Osteoblast (primary cell): ENCODE data around the gene CALU. TPM values are rescaled to one million over a fixed set of nuclear protein-coding genes. Genes with fewer than 3 reads are reported as not detected.

Experiments
- DNase-seq: peaks from one replicate; pipeline ENCODE4 v3.0.0; 2011; ENCODE audit warnings: low spot score, mixed read lengths; ENCODE audit not compliant: insufficient read length; ENCODE audit errors: missing footprints
- H2AFZ ChIP-seq: 2 replicates; pipeline ENCODE4 v1.6.0; 2011; ENCODE audit warnings: mild to moderate bottlenecking, low read length
- H3K27ac ChIP-seq: 2 replicates; pipeline ENCODE4 v1.5.1; 2011; ENCODE audit warnings: mild to moderate bottlenecking, low read depth, low read length, moderate library complexity
- H3K27me3 ChIP-seq: 2 replicates; pipeline ENCODE4 v1.6.0; 2012; ENCODE audit warnings: mild to moderate bottlenecking, control low read depth, inconsistent platforms, low read length, moderate library complexity; ENCODE audit not compliant: insufficient read depth
- H3K36me3 ChIP-seq: 2 replicates; pipeline ENCODE4 v1.5.1; 2011; ENCODE audit warnings: mild to moderate bottlenecking, low read length, control low read depth, moderate library complexity; ENCODE audit not compliant: insufficient read depth
- H3K4me1 ChIP-seq: 2 replicates; pipeline ENCODE4 v1.5.1; 2011; ENCODE audit warnings: mild to moderate bottlenecking, low read length, control low read depth, moderate library complexity; ENCODE audit not compliant: insufficient read depth
- H3K4me2 ChIP-seq: 2 replicates; pipeline ENCODE4 v1.6.0; 2011; ENCODE audit warnings: mild to moderate bottlenecking, low read length; ENCODE audit not compliant: insufficient read depth
- H3K4me3 ChIP-seq: fragments of 200-600 bp; sonication (generic); 3 replicates; pipeline ENCODE4 v1.5.1; 2012; ENCODE audit warnings: mild to moderate bottlenecking, low read length, inconsistent platforms; ENCODE audit not compliant: insufficient read depth
- H3K79me2 ChIP-seq: 2 replicates; pipeline ENCODE4 v1.6.0; 2012; ENCODE audit warnings: mild to moderate bottlenecking, low read length, control low read depth, inconsistent platforms; ENCODE audit not compliant: insufficient read depth
- H3K9me3 ChIP-seq: 2 replicates; pipeline ENCODE4 v1.5.1; 2011; ENCODE audit warnings: low read depth, low read length, control low read depth
- H4K20me1 ChIP-seq: 2 replicates; pipeline ENCODE4 v1.6.0; 2012; ENCODE audit warnings: mild to moderate bottlenecking, low read length, control low read depth; ENCODE audit not compliant: insufficient read depth
- total RNA-seq: library from RNA; depleted of rRNA; stranded (reverse); fragments of >200 nt; gene quantifications from 2 replicates; pipeline ENCODE4 v1.2.3, GENCODE V29; 2012
- TF ChIP-seq, protein P1 (sequence below): IDR thresholded peaks from 2 replicates; pipeline ENCODE4 v1.5.1; 2011; ENCODE audit warnings: mild to moderate bottlenecking, low read depth, low read length, moderate library complexity; ENCODE audit errors: extremely low read depth

CALU gene
- total RNA-seq, 1 donor: 708 TPM

DNA sequence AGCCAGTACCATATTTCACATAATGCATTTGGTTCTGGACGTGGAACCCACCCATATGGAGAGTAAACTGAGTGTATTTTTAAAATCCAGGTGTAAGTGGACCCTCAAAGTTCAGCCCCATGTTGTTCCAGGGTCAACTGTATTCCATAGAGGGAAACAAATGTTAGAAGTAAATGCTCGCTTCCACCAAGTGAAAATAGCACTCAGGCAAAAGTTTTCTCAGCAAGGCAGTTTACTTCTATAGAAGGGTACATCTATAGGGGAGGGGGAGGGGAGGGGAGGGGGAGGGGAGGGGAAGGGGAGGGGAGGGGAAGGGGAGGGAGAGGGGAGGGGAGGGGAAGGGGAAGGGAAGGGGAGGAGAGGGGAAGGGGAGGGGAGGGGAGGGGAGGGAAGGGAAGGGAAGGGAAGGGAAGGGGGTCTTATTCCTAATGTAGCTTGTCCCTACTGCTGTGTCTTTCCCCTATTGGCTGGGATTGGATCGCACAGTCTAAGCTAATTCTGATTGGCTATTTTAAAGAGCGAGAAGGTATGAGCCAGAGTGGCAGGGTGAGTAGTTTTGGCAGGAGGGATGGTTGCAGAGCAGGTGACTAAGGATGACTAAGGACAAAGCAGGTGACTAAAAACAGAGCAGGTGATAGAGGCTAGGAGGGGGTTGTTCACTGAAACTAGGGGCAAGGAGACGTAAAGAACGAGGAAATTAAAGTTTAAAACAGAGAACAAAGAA, 37.9 kb upstream of the CALU start:
- H3K4me1 ChIP-seq: no peaks in the 10 kb centered on the region
- H3K36me3 ChIP-seq: no peaks in the 10 kb centered on the region
- no peaks in the 10 kb centered on the region for H4K20me1 ChIP-seq
- DNase-seq: no peak
- no peaks in the 10 kb centered on the region for H3K9me3 ChIP-seq
- no peak overlapping the region for H2AFZ ChIP-seq
- no peak overlapping the region for H3K4me2 ChIP-seq
- H3K27me3 ChIP-seq: peaks cover 32% of the 10 kb centered on the region
- no peak overlapping the region for H3K4me3 ChIP-seq
- TF ChIP-seq, protein P1, sequence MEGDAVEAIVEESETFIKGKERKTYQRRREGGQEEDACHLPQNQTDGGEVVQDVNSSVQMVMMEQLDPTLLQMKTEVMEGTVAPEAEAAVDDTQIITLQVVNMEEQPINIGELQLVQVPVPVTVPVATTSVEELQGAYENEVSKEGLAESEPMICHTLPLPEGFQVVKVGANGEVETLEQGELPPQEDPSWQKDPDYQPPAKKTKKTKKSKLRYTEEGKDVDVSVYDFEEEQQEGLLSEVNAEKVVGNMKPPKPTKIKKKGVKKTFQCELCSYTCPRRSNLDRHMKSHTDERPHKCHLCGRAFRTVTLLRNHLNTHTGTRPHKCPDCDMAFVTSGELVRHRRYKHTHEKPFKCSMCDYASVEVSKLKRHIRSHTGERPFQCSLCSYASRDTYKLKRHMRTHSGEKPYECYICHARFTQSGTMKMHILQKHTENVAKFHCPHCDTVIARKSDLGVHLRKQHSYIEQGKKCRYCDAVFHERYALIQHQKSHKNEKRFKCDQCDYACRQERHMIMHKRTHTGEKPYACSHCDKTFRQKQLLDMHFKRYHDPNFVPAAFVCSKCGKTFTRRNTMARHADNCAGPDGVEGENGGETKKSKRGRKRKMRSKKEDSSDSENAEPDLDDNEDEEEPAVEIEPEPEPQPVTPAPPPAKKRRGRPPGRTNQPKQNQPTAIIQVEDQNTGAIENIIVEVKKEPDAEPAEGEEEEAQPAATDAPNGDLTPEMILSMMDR: no peak
- H3K79me2 ChIP-seq: no peaks in the 10 kb centered on the region
- no peak overlapping the region for H3K27ac ChIP-seq

DNA sequence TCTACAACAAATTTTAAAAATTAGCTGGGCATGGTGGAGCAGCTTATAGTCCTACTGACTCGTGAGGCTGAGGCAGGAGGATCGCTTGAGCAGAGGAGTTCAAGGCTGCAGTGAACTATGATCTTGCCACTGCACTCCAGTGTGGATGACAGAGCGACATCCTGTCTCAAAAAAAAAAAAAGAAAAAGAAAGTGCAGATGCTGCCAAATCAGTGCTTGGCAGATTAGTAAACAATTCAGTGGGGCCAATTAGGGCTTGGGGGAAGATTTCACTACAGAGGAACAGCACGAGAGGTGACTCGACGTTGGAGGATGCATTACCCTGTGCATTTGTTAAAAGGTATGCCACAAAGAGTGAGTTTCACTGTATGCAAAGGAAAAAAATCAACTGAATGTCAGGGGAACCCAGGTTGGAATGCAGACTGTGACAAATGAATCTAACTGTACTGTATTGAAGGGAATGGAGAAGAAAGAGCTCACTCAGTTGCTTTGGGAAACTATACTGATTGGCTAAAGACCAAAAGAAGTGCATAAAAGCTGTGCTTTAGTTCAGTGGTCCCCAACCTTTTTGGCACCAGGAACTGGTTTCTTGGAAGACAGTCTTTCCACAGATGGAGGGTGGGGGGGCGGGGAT, 35.4 kb upstream of the CALU start:
- TF ChIP-seq, protein P1: no peak
- Histone ChIP-seq H3K36me3 (no peaks in the 10 kb centered on the region), H3K4me2 (no peak overlapping the region), H4K20me1 (no peaks in the 10 kb centered on the region), H3K9me3 (no peaks in the 10 kb centered on the region), H3K4me1 (no peaks in the 10 kb centered on the region), H3K4me3 (no peak overlapping the region), H2AFZ (no peak overlapping the region), H3K27me3 (peaks cover 7% of the 10 kb centered on the region), H3K27ac (no peak overlapping the region), H3K79me2 (no peaks in the 10 kb centered on the region)
- DNase-seq: no peak

DNA sequence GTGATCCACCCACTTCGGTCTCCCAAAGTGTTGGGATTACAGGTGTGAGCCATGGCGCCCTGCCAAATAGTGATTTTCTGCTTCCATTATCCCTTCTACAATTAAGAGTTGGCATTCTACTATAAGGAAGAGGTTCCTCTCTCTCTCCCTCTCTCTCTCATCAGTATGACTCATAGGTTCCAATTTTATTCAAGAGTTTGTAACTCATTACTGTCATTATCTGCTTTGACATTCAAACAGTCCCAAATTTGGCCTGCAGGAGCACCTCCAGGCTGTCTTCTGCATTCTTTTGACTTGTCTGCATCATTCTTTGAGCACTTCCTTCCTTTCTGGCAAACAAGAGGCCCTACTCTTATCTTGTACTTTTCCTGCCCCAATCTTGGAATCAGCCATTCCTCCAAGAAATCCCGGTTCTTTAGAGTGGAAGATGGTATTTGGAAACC, 33.2 kb upstream of the CALU start:
- H3K79me2 ChIP-seq: no peaks in the 10 kb centered on the region
- no peaks in the 10 kb centered on the region for H3K4me1 ChIP-seq
- no peak overlapping the region for H3K4me2 ChIP-seq
- no peak overlapping the region for H3K27ac ChIP-seq
- H3K4me3 ChIP-seq: no peak overlapping the region
- no peaks in the 10 kb centered on the region for H3K9me3 ChIP-seq
- TF ChIP-seq, protein P1: no peak
- no peak overlapping the region for H2AFZ ChIP-seq
- DNase-seq: no peak
- H3K27me3 ChIP-seq: no peaks in the 10 kb centered on the region
- H3K36me3 ChIP-seq: no peaks in the 10 kb centered on the region
- H4K20me1 ChIP-seq: no peaks in the 10 kb centered on the region

DNA sequence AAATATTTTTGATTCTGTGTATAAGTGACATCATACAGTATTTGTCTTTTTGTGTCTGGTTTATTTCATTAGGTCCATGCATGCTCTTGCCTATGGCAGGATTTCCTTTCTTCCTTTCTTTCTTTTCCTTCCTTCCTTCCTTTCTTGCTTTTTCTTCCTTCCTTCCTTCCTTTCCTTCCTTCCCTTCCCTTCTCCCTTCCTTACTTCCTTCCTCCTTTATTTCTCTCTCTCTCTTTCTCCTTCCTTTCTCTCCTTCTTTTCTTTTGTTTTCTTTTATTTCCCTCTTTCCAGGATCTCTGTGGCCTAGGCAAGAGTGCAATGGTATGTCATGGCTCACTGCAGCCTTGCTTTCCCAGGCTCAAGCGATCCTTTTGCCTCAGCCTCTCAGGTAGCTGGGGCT, 31.4 kb upstream of the CALU start:
- TF ChIP-seq, protein P1: no peak
- Histone ChIP-seq H3K36me3 (no peaks in the 10 kb centered on the region), H3K27ac (no peak overlapping the region), H3K27me3 (no peaks in the 10 kb centered on the region), H3K79me2 (no peaks in the 10 kb centered on the region), H3K4me3 (no peak overlapping the region), H4K20me1 (no peaks in the 10 kb centered on the region), H3K9me3 (no peaks in the 10 kb centered on the region), H3K4me1 (no peaks in the 10 kb centered on the region), H3K4me2 (no peak overlapping the region), H2AFZ (no peak overlapping the region)
- DNase-seq: no peak
